NB4 (cell line): ENCODE measurements around the gene FMN2.

Experiments used
- MYC ChIP-seq: IDR thresholded peaks from 2 replicates; pipeline ENCODE4 v1.6.1; 2011; ENCODE audit warnings: low read depth, low read length
- POLR2A ChIP-seq: IDR thresholded peaks from 2 replicates; pipeline ENCODE4 v1.6.1; 2011; ENCODE audit warnings: mild to moderate bottlenecking; ENCODE audit not compliant: insufficient read length; ENCODE audit errors: extremely low read depth
- TF ChIP-seq, protein P1 (sequence below): IDR thresholded peaks from one replicate; pipeline ENCODE4 v1.5.1; 2012; ENCODE audit warnings: low read depth, low read length

DNA sequence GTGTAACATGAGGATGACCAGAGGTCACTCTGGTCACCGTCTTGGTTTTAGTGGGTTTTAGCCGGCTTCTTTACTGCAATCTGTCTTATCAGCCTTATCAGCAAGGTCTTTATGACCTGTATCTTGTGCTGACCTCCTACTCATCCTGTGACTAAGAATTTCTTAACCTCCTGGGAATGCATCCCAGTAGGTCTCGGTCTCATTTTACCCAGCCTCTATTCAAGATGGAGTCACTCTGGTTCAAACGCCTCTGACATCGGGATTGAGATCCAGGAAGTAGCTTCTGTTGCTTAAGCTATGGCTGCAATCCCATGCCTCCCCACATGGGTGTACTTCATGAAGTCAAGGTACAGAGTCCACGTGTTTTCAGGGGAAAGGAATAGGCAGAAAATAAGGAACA lies 19.9 kb downstream of the FMN2 start:
- TF ChIP-seq, protein P1, sequence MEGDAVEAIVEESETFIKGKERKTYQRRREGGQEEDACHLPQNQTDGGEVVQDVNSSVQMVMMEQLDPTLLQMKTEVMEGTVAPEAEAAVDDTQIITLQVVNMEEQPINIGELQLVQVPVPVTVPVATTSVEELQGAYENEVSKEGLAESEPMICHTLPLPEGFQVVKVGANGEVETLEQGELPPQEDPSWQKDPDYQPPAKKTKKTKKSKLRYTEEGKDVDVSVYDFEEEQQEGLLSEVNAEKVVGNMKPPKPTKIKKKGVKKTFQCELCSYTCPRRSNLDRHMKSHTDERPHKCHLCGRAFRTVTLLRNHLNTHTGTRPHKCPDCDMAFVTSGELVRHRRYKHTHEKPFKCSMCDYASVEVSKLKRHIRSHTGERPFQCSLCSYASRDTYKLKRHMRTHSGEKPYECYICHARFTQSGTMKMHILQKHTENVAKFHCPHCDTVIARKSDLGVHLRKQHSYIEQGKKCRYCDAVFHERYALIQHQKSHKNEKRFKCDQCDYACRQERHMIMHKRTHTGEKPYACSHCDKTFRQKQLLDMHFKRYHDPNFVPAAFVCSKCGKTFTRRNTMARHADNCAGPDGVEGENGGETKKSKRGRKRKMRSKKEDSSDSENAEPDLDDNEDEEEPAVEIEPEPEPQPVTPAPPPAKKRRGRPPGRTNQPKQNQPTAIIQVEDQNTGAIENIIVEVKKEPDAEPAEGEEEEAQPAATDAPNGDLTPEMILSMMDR: no peak
- no peak for TF ChIP-seq POLR2A
- no peak for TF ChIP-seq MYC
